ENCODE measurements around the gene PSENEN. TPM values are rescaled to one million over a fixed set of nuclear protein-coding genes. Genes with fewer than 3 reads are reported as not detected.

Gene PSENEN
- polyA plus RNA-seq, 3 donors: 55.6 to 62.0 (median 59.6) TPM

Other genes with a start within 250 kb of the PSENEN start
- gene DMKN, start 232.0 kb upstream of the PSENEN start, polyA plus RNA-seq (ENCODE audit: insufficient read length in 3 of 3): 10 to 100 TPM; 68.1 to 72.6 (median 69.0) TPM
- not detected for gene SBSN, start 217.3 kb upstream of the PSENEN start, polyA plus RNA-seq (ENCODE audit: insufficient read length in 3 of 3)
- gene GAPDHS, start 212.2 kb upstream of the PSENEN start, polyA plus RNA-seq (ENCODE audit: insufficient read length in 3 of 3): not detected
- gene TMEM147, start 200.0 kb upstream of the PSENEN start, polyA plus RNA-seq (ENCODE audit: insufficient read length in 3 of 3): 10 to 100 TPM; 84.1 to 99.1 (median 92.9) TPM
- under 1 TPM in 1 of 3 donors, not detected in 2; 0.06 TPM for gene ATP4A, start 182.0 kb upstream of the PSENEN start, polyA plus RNA-seq (ENCODE audit: insufficient read length in 3 of 3)
- not detected for gene PMIS2, start 159.5 kb upstream of the PSENEN start, polyA plus RNA-seq (ENCODE audit: insufficient read length in 3 of 3)
- gene HAUS5, start 132.9 kb upstream of the PSENEN start, polyA plus RNA-seq (ENCODE audit: insufficient read length in 3 of 3): 10 to 100 TPM; 19.9 to 21.4 (median 21.4) TPM
- 10 to 100 TPM; 54.6 to 65.5 (median 55.0) TPM for gene RBM42, start 116.6 kb upstream of the PSENEN start, polyA plus RNA-seq (ENCODE audit: insufficient read length in 3 of 3)
- gene ETV2, start 103.9 kb upstream of the PSENEN start, polyA plus RNA-seq (ENCODE audit: insufficient read length in 3 of 3): 1 to 10 TPM in 1 of 3 donors, under 1 TPM in 2; 0.74 to 1.3 (median 0.75) TPM
- 100 to 1,000 TPM; 394 to 408 (median 402) TPM for gene COX6B1, start 97.3 kb upstream of the PSENEN start, polyA plus RNA-seq (ENCODE audit: insufficient read length in 3 of 3)
- 10 to 100 TPM in 2 of 3 donors, under 1 TPM in 1; 0.12 to 18.6 (median 13.4) TPM for gene UPK1A, start 79.1 kb upstream of the PSENEN start, polyA plus RNA-seq (ENCODE audit: insufficient read length in 3 of 3)
- gene ZBTB32, start 41.1 kb upstream of the PSENEN start, polyA plus RNA-seq (ENCODE audit: insufficient read length in 3 of 3): under 1 TPM in 2 of 3 donors, not detected in 1; 0.25 to 0.37 TPM
- gene KMT2B, start 27.6 kb upstream of the PSENEN start, polyA plus RNA-seq (ENCODE audit: insufficient read length in 3 of 3): 10 to 100 TPM; 24.8 to 26.6 (median 25.4) TPM
- 1 to 10 TPM; 1.8 to 2.7 (median 2.7) TPM for gene IGFLR1, start 3.2 kb upstream of the PSENEN start, polyA plus RNA-seq (ENCODE audit: insufficient read length in 3 of 3)
- gene U2AF1L4, start 233 bp upstream of the PSENEN start, polyA plus RNA-seq (ENCODE audit: insufficient read length in 3 of 3): 10 to 100 TPM; 15.2 to 20.9 (median 17.2) TPM
- gene LIN37, start 2.9 kb downstream of the PSENEN start, polyA plus RNA-seq (ENCODE audit: insufficient read length in 3 of 3): 10 to 100 TPM; 11.3 to 11.7 (median 11.6) TPM
- 10 to 100 TPM; 17.5 to 21.5 (median 18.7) TPM for gene HSPB6, start 11.4 kb downstream of the PSENEN start, polyA plus RNA-seq (ENCODE audit: insufficient read length in 3 of 3)
- 10 to 100 TPM; 12.9 to 14.7 (median 14.5) TPM for gene PROSER3, start 12.5 kb downstream of the PSENEN start, polyA plus RNA-seq (ENCODE audit: insufficient read length in 3 of 3)
- gene ARHGAP33, start 29.9 kb downstream of the PSENEN start, polyA plus RNA-seq (ENCODE audit: insufficient read length in 3 of 3): 10 to 100 TPM; 11.0 to 16.1 (median 12.5) TPM
- 10 to 100 TPM; 21.0 to 30.4 (median 24.1) TPM for gene PRODH2, start 67.2 kb downstream of the PSENEN start, polyA plus RNA-seq (ENCODE audit: insufficient read length in 3 of 3)
- 100 to 1,000 TPM; 111 to 126 (median 124) TPM for gene NPHS1, start 106.9 kb downstream of the PSENEN start, polyA plus RNA-seq (ENCODE audit: insufficient read length in 3 of 3)
- gene KIRREL2, start 111.3 kb downstream of the PSENEN start, polyA plus RNA-seq (ENCODE audit: insufficient read length in 3 of 3): 10 to 100 TPM in 1 of 3 donors, 1 to 10 TPM in 2; 8.8 to 10.4 (median 9.3) TPM
- 10 to 100 TPM; 17.7 to 25.0 (median 23.4) TPM for gene APLP1, start 122.9 kb downstream of the PSENEN start, polyA plus RNA-seq (ENCODE audit: insufficient read length in 3 of 3)
- 1 to 10 TPM; 2.0 to 2.6 (median 2.2) TPM for gene NFKBID, start 154.9 kb downstream of the PSENEN start, polyA plus RNA-seq (ENCODE audit: insufficient read length in 3 of 3)
- gene HCST, start 156.9 kb downstream of the PSENEN start, polyA plus RNA-seq (ENCODE audit: insufficient read length in 3 of 3): 1 to 10 TPM; 2.7 to 3.2 (median 2.8) TPM
- gene TYROBP, start 162.6 kb downstream of the PSENEN start, polyA plus RNA-seq (ENCODE audit: insufficient read length in 3 of 3): 10 to 100 TPM in 2 of 3 donors, 1 to 10 TPM in 1; 6.3 to 10.5 (median 10.3) TPM
- 1 to 10 TPM; 7.1 to 8.3 (median 7.4) TPM for gene LRFN3, start 190.7 kb downstream of the PSENEN start, polyA plus RNA-seq (ENCODE audit: insufficient read length in 3 of 3)
- 10 to 100 TPM; 11.2 to 12.0 (median 11.7) TPM for gene SDHAF1, start 249.5 kb downstream of the PSENEN start, polyA plus RNA-seq (ENCODE audit: insufficient read length in 3 of 3)

Measured in right renal cortex interstitium (tissue), 3 donors.